Measurements from ENCODE around the gene NDUFAF8.

DNA sequence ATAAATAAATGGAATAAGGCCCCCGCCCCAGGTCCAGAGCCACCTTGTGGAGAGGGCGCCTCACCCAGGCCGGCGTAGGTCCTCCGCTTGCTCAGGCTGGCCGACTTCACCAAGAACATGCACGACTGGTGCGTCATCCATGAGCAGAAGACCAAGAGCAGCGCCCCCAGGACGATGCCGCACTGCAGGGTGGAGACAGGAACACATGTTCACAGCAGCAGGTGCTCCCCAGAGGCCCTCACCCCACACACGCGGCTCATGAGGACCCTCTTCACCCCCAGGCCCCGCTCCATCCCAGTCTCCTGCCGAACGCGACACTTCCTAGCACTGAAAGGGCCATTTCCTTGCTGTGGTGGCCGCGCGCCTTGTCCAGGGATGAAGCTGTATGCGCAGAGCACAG lies 50.5 kb downstream of the NDUFAF8 start:
- TF ChIP-seq, protein P1, sequence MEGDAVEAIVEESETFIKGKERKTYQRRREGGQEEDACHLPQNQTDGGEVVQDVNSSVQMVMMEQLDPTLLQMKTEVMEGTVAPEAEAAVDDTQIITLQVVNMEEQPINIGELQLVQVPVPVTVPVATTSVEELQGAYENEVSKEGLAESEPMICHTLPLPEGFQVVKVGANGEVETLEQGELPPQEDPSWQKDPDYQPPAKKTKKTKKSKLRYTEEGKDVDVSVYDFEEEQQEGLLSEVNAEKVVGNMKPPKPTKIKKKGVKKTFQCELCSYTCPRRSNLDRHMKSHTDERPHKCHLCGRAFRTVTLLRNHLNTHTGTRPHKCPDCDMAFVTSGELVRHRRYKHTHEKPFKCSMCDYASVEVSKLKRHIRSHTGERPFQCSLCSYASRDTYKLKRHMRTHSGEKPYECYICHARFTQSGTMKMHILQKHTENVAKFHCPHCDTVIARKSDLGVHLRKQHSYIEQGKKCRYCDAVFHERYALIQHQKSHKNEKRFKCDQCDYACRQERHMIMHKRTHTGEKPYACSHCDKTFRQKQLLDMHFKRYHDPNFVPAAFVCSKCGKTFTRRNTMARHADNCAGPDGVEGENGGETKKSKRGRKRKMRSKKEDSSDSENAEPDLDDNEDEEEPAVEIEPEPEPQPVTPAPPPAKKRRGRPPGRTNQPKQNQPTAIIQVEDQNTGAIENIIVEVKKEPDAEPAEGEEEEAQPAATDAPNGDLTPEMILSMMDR (IDR thresholded peaks at IDR 0.05; ENCODE audit: borderline replicate concordance, extremely low read depth, low read length, poor library complexity, severe bottlenecking): no peak
- TF ChIP-seq EZH2 (IDR thresholded peaks at IDR 0.05; ENCODE audit: borderline replicate concordance, low read depth, low read length, severe bottlenecking): no peak

All from DND-41 (cell line).